T follicular helper cell (primary cell): ENCODE data around the gene PHLPP2.

Experiments used
- DNase-seq: peaks from one replicate; pipeline ENCODE4 v3.0.0-alpha.2; 2020; ENCODE audit warnings: low read depth
- total RNA-seq, 2 experiments: gene quantifications; one replicate each; lab custom pipeline; 2026; lab: John Stamatoyannopoulos, UW

Gene PHLPP2
- 41.5 to 47.3 reads per million in 2 experiments for total RNA-seq

GRCh38 chr16:71724320-71724751 is at the start of gene PHLPP2:
PHLPP2 (minus strand) TSS chr16:71724701; CDS start chr16:71714795, 9,906 bp downstream.
- no peak for DNase-seq

- no peak for DNase-seq
These were observed 47.1 kb upstream of the PHLPP2 start for GRCh38 chr16:71771571-71771970.

- DNase-seq, result no peak
These were observed 44.7 kb upstream of the PHLPP2 start for GRCh38 chr16:71769222-71769621.

GRCh38 chr16:71767060-71767900 is 42.8 kb upstream of the PHLPP2 start:
- DNase-seq, result no peak

- DNase-seq, result no peak
These were observed 37.7 kb upstream of the PHLPP2 start for GRCh38 chr16:71762186-71762585.

GRCh38 chr16:71761097-71761496 is 36.6 kb upstream of the PHLPP2 start:
- no peak for DNase-seq

- DNase-seq, result no peak
These were observed 33.8 kb upstream of the PHLPP2 start for GRCh38 chr16:71758293-71758760.

GRCh38 chr16:71754652-71755051 is 30.2 kb upstream of the PHLPP2 start:
- no peak for DNase-seq

GRCh38 chr16:71754108-71754507 is 29.6 kb upstream of the PHLPP2 start:
- DNase-seq, result no peak

- DNase-seq, result no peak
These were observed 23.7 kb upstream of the PHLPP2 start for GRCh38 chr16:71748226-71748625.

GRCh38 chr16:71746442-71747046 is 22.0 kb upstream of the PHLPP2 start:
- peak; percentile 4 for DNase-seq

GRCh38 chr16:71738855-71739254 is 14.4 kb upstream of the PHLPP2 start:
- no peak for DNase-seq

- DNase-seq, result no peak
These were observed 13.0 kb upstream of the PHLPP2 start for GRCh38 chr16:71737501-71737900.

- no peak for DNase-seq
These were observed 10.0 kb upstream of the PHLPP2 start for GRCh38 chr16:71734511-71734910.

GRCh38 chr16:71732587-71732986 is 8.1 kb upstream of the PHLPP2 start:
- no peak for DNase-seq

GRCh38 chr16:71727551-71728324 is 3.2 kb upstream of the PHLPP2 start:
- DNase-seq, result no peak

- no peak for DNase-seq
These were observed 2.2 kb upstream of the PHLPP2 start for GRCh38 chr16:71726476-71727315.

GRCh38 chr16:71723537-71724319 is 773 bp downstream of the PHLPP2 start:
- DNase-seq, result peak; percentile 75

- peak; percentile 41 for DNase-seq
These were observed 1.5 kb downstream of the PHLPP2 start for GRCh38 chr16:71722801-71723536.
